Kidney epithelial cell (primary cell): ENCODE data around the gene CTU2. TPM values are rescaled to one million over a fixed set of nuclear protein-coding genes. Genes with fewer than 3 reads are reported as not detected.

ENCODE experiments used
- DNase-seq: peaks from one replicate; pipeline ENCODE4 v3.0.0-alpha.2; 2010; ENCODE audit warnings: low read depth
- H3K27me3 ChIP-seq: 2 replicates; pipeline ENCODE4 v1.6.0; 2011; ENCODE audit warnings: low read length; ENCODE audit not compliant: control insufficient read depth, insufficient read depth
- H3K36me3 ChIP-seq: 2 replicates; pipeline ENCODE4 v1.5.1; 2011; ENCODE audit warnings: low read length; ENCODE audit not compliant: control insufficient read depth, insufficient read depth
- H3K4me3 ChIP-seq: 2 replicates; pipeline ENCODE4 v1.5.1; 2011; ENCODE audit warnings: low read depth, mild to moderate bottlenecking, control low read depth, low read length
- CTCF ChIP-seq: IDR thresholded peaks from 2 replicates; pipeline ENCODE4 v1.5.1; 2011; ENCODE audit warnings: mild to moderate bottlenecking, moderate library complexity, low read length, control low read depth, inconsistent platforms; ENCODE audit not compliant: insufficient read depth, poor library complexity, severe bottlenecking
- total RNA-seq: library from RNA; depleted of rRNA; stranded (reverse); fragments of >200 nt; gene quantifications from 2 replicates; pipeline ENCODE4 v1.2.3, GENCODE V29; 2015

The CTU2 gene
- total RNA-seq, 1 donor from 2014 or later = 12.8 TPM

- no peak overlapping the region for H3K4me3 ChIP-seq
- no peaks in the 10 kb centered on the region for H3K36me3 ChIP-seq
- TF ChIP-seq CTCF = no peak
- DNase-seq = no peak
- no peaks in the 10 kb centered on the region for H3K27me3 ChIP-seq
These were observed 56.1 kb downstream of the CTU2 start for GRCh38 chr16:88762258-88762870.

GRCh38 chr16:88762941-88763340 lies 56.6 kb downstream of the CTU2 start:
- Histone ChIP-seq H3K36me3 (no peaks in the 10 kb centered on the region), H3K4me3 (no peak overlapping the region), H3K27me3 (no peaks in the 10 kb centered on the region)
- DNase-seq = no peak
- TF ChIP-seq CTCF = no peak

GRCh38 chr16:88763502-88764053 lies 57.3 kb downstream of the CTU2 start:
- Histone ChIP-seq H3K36me3 (no peaks in the 10 kb centered on the region), H3K27me3 (no peaks in the 10 kb centered on the region)
- no peak for DNase-seq

GRCh38 chr16:88764080-88764479 lies 57.8 kb downstream of the CTU2 start:
- H3K4me3 ChIP-seq = no peak overlapping the region
- H3K36me3 ChIP-seq = no peaks in the 10 kb centered on the region
- H3K27me3 ChIP-seq = no peaks in the 10 kb centered on the region
- TF ChIP-seq CTCF = no peak
- no peak for DNase-seq

More at GRCh38 chr16:88763502-88764053, 57.3 kb downstream of the CTU2 start:
- H3K4me3 ChIP-seq = no peak overlapping the region
- TF ChIP-seq CTCF = peak; percentile 20

GRCh38 chr16:88764913-88765349 lies 58.6 kb downstream of the CTU2 start:
- H3K27me3 ChIP-seq = no peaks in the 10 kb centered on the region
- no peak for DNase-seq
- TF ChIP-seq CTCF = no peak
- H3K4me3 ChIP-seq = no peak overlapping the region
- H3K36me3 ChIP-seq = no peaks in the 10 kb centered on the region

Other genes with a start within 250 kb of the CTU2 start
- 20.2 and 22.2 TPM in 2 replicates for gene ZC3H18, start 136.1 kb upstream of the CTU2 start, total RNA-seq
- gene IL17C, start 67.9 kb upstream of the CTU2 start, total RNA-seq = 0.29 and 1.4 TPM in 2 replicates
- 734 and 1,005 TPM in 2 replicates for gene CYBA, start 55.5 kb upstream of the CTU2 start, total RNA-seq
- gene MVD, start 43.4 kb upstream of the CTU2 start, total RNA-seq = 102 TPM in 2 replicates
- gene SNAI3, start 20.0 kb upstream of the CTU2 start, total RNA-seq = 0.82 and 1.1 TPM in 2 replicates
- gene RNF166, start 95 bp upstream of the CTU2 start, total RNA-seq = 30.3 and 33.0 TPM in 2 replicates
- 309 and 349 TPM in 2 replicates for gene PIEZO1, start 78.7 kb downstream of the CTU2 start, total RNA-seq
- gene CDT1, start 97.3 kb downstream of the CTU2 start, total RNA-seq = 11.3 and 14.5 TPM in 2 replicates
- 204 and 218 TPM in 2 replicates for gene APRT, start 105.4 kb downstream of the CTU2 start, total RNA-seq
- 23.6 and 30.4 TPM in 2 replicates for gene GALNS, start 150.4 kb downstream of the CTU2 start, total RNA-seq
- 50.1 and 59.4 TPM in 2 replicates for gene TRAPPC2L, start 150.6 kb downstream of the CTU2 start, total RNA-seq
- gene PABPN1L, start 160.2 kb downstream of the CTU2 start, total RNA-seq = not detected in 2 replicates